K562 (cell line): ENCODE measurements around the gene CDKL4. TPM values are rescaled to one million over a fixed set of nuclear protein-coding genes. Genes with fewer than 3 reads are reported as not detected.

Source experiments
- ATAC-seq: fragments of 200-7000 bp; cut with Tn5 transposase; 3 replicates; pipeline ENCODE4 v1.9.1; 2020; ENCODE audit warnings: moderate library complexity
- BruUV-seq: library from RNA; stranded (reverse); fragments of 400-500 nt; replicated peaks from 2 replicates; lab custom pipeline; 2021; lab: Mats Ljungman, UMichigan
- CTCF ChIA-PET: fragments of 300-600 bp; formaldehyde crosslinking; extraction: SDS; loops from one replicate; lab custom pipeline; 2021; ENCODE audit warnings: low intra/inter-chr PET ratio; lab: Yijun Ruan, JAX
- POLR2A ChIA-PET: fragments of 300-600, 350-650 bp; sonication (Branson Sonifier 250); formaldehyde crosslinking; extraction: SDS; loops from one replicate; lab custom pipeline; 2021; ENCODE audit warnings: antibody characterized with exemption, inconsistent platforms; lab: Yijun Ruan, JAX
- DNase-seq, 4 experiments: peaks; one replicate each; pipeline versions ENCODE4 v3.0.0 to v3.0.0-alpha.2; 2011 to 2018; ENCODE audit warnings: low spot score in 3 of 4, mixed read lengths in 3 of 4; ENCODE audit errors: extremely low read depth in 1 of 4
- FAIRE-seq: peaks from 2 replicates; lab custom pipeline; 2011; peaks lifted over from hg19 to GRCh38; lab: Jason Lieb, UNC
- H2AFZ ChIP-seq: 2 replicates; pipeline ENCODE4 v1.6.0; 2011; ENCODE audit warnings: low read depth, low read length, control low read depth, inconsistent platforms
- H3K27ac ChIP-seq: fragments of 200-600 bp; 3 replicates; pipeline ENCODE4 v1.8.0; 2011; ENCODE audit warnings: low read depth, mild to moderate bottlenecking, control low read depth, inconsistent platforms, low read length, moderate library complexity, mixed read lengths; ENCODE audit errors: extremely low read depth
- H3K27me3 ChIP-seq, 2 experiments: fragments of 300-600 bp in 1 of 2; 2 replicates in 1 of 2; 3 replicates in 1 of 2; pipeline versions ENCODE4 v1.6.0 to v1.8.0; 2011; ENCODE audit warnings: inconsistent platforms in 2 of 2, low read length in 2 of 2, mild to moderate bottlenecking in 1 of 2, mixed read lengths in 1 of 2, moderate library complexity in 1 of 2; ENCODE audit not compliant: control insufficient read depth in 2 of 2, insufficient read depth in 2 of 2
- H3K36me3 ChIP-seq: fragments of 300-600 bp; 3 replicates; pipeline ENCODE4 v1.8.0; 2011; ENCODE audit warnings: mild to moderate bottlenecking, low read length, inconsistent platforms; ENCODE audit not compliant: control insufficient read depth, insufficient read depth
- H3K4me1 ChIP-seq, 2 experiments: fragments of 200-600 bp in 1 of 2; replicated peaks in 1 of 2; 2 replicates in 1 of 2; 3 replicates in 1 of 2; pipeline versions ENCODE4 v1.5.1 to v1.8.0; 2011; ENCODE audit warnings: inconsistent platforms in 2 of 2, low read length in 2 of 2, mild to moderate bottlenecking in 1 of 2, mixed read lengths in 1 of 2, moderate library complexity in 1 of 2; ENCODE audit not compliant: control insufficient read depth in 2 of 2, insufficient read depth in 2 of 2
- H3K4me2 ChIP-seq: 2 replicates; pipeline ENCODE4 v1.6.1; 2011; ENCODE audit warnings: low read length, control low read depth, inconsistent platforms, mixed read lengths; ENCODE audit not compliant: insufficient read depth
- H3K4me3 ChIP-seq: fragments of 200-600 bp; sonication (generic), shearing (Covaris generic); 2 replicates; pipeline ENCODE4 v1.5.1; 2016; ENCODE audit warnings: control low read depth, inconsistent platforms
- H3K79me2 ChIP-seq: fragments of 200-600 bp; 3 replicates; pipeline ENCODE4 v1.8.0; 2011; ENCODE audit warnings: low read length, inconsistent platforms; ENCODE audit not compliant: control insufficient read depth, insufficient read depth
- H3K9ac ChIP-seq, 2 experiments: 2 replicates each; pipeline versions ENCODE4 v1.6.0 to v1.6.1; 2011; ENCODE audit warnings: low read depth in 2 of 2, low read length in 2 of 2, control low read depth in 1 of 2, inconsistent platforms in 1 of 2, mild to moderate bottlenecking in 1 of 2, mixed read lengths in 1 of 2; ENCODE audit not compliant: insufficient read depth in 1 of 2
- H3K9me1 ChIP-seq: one replicate; pipeline ENCODE4 v1.6.0; 2011; ENCODE audit warnings: inconsistent platforms, mild to moderate bottlenecking, low read length, moderate library complexity; ENCODE audit not compliant: control insufficient read depth, insufficient read depth
- H3K9me3 ChIP-seq: replicated peaks from 2 replicates; pipeline ENCODE4 v1.5.1; 2011; ENCODE audit warnings: low read depth, low read length, inconsistent platforms; ENCODE audit not compliant: control insufficient read depth, insufficient read depth
- H4K20me1 ChIP-seq: replicated peaks from 2 replicates; pipeline ENCODE4 v1.6.1; 2011; ENCODE audit warnings: low read length, inconsistent platforms, mixed read lengths; ENCODE audit not compliant: control insufficient read depth, insufficient read depth
- CXXC5 ChIP-seq: fragments of 250-450 bp; sonication (Bioruptor Pico); IDR thresholded peaks from 2 replicates; pipeline ENCODE4 v1.8.0; 2022; ENCODE audit warnings: inconsistent platforms, mild to moderate bottlenecking, moderate library complexity
- EGR1 ChIP-seq: fragments of 450-650 bp; conservative IDR thresholded peaks from 2 replicates; pipeline ENCODE4 v1.6.1; 2017; ENCODE audit warnings: mild to moderate bottlenecking
- RFX1 ChIP-seq: fragments of 450-650 bp; IDR thresholded peaks from 2 replicates; pipeline ENCODE4 v1.6.1; 2016; ENCODE audit warnings: mild to moderate bottlenecking, moderate library complexity
- SRF ChIP-seq, 2 experiments: fragments of 250-450, 450-650 bp in 1 of 2; sonication (Bioruptor Pico) in 1 of 2; sonication (generic) in 1 of 2; formaldehyde crosslinking; IDR thresholded peaks; 2 replicates each; pipeline versions ENCODE4 v1.5.0 to v1.5.1; 2020 to 2022; ENCODE audit warnings: mild to moderate bottlenecking in 1 of 2, missing genetic modification reagents in 1 of 2
- ZBED1 ChIP-seq: IDR thresholded peaks from 2 replicates; pipeline ENCODE4 v1.6.1; 2014
- ZNF445 ChIP-seq: fragments of 250-450 bp; sonication (Bioruptor Pico); IDR thresholded peaks from 2 replicates; pipeline ENCODE4 v1.4.0; 2020; ENCODE audit warnings: low read depth, mild to moderate bottlenecking, moderate library complexity
- ZNF75A ChIP-seq: fragments of 450-650 bp; formaldehyde crosslinking; IDR thresholded peaks from 2 replicates; pipeline ENCODE4 v1.4.0; 2020; ENCODE audit warnings: mild to moderate bottlenecking
- WGBS: fragments of 100-300 bp; shearing (Covaris generic); methylation state at CpG from one replicate; pipeline ENCODE4 v1.1.6; 2016; ENCODE audit warnings: low coverage, mixed read lengths; ENCODE audit not compliant: insufficient coverage; ENCODE audit errors: missing lambda C conversion rate; 5-methylcytosine and 5-hydroxymethylcytosine counted together
- in situ Hi-C: fragments of 300-500 bp; cut with MboI; formaldehyde crosslinking; loops from 4 replicates; pipeline ENCODE4 v1.15.0; 2018; ENCODE audit warnings: inconsistent platforms, mixed read lengths
- intact Hi-C: fragments of 100-400 bp; cut with micrococcal nuclease; formaldehyde crosslinking; loops from 2 replicates; pipeline ENCODE4 v1.14.2; 2022
- polyA plus RNA-seq, 8 experiments: library from polyadenylated mRNA; depleted of rRNA in 4 of 8; stranded (reverse) in 5 of 8; unstranded in 3 of 8; fragments of >200 nt; fragmentation: Nextera tagmentation in 2 of 8; fragmentation: Illumina TruSeq in 1 of 8; extraction: Ambion mirVana in 2 of 8; extraction: Trizol in 1 of 8; gene quantifications; 2 replicates each; pipeline versions ENCODE4 v1.2.1 to v1.2.3, GENCODE V29; 2011 to 2014; ENCODE audit warnings: inconsistent platforms in 1 of 8, missing spikeins in 1 of 8
- total RNA-seq, 7 experiments: library from RNA; depleted of rRNA in 6 of 7; stranded (reverse); fragments of >200 nt in 6 of 7; fragmentation: Illumina TruSeq in 2 of 7; extraction: Trizol in 2 of 7; gene quantifications; 2 replicates each; pipeline versions ENCODE4 v1.2.1 to v1.2.3, GENCODE V29; 2011 to 2021; ENCODE audit warnings: low replicate concordance in 1 of 7
- TF ChIP-seq, protein P1 (sequence below): fragments of 250-450 bp; sonication (Bioruptor Pico); IDR thresholded peaks from 2 replicates; pipeline ENCODE4 v1.5.0; 2021; ENCODE audit warnings: mild to moderate bottlenecking, borderline replicate concordance
- TF ChIP-seq, protein P2 (sequence below): fragments of 250-450 bp; sonication (Bioruptor Pico); IDR thresholded peaks from 2 replicates; pipeline ENCODE4 v1.8.0; 2022; ENCODE audit warnings: moderate library complexity, mild to moderate bottlenecking, inconsistent platforms
- TF ChIP-seq, protein P3 (sequence below), 2 experiments: IDR thresholded peaks in 1 of 2; conservative IDR thresholded peaks in 1 of 2; 2 replicates each; pipeline ENCODE4 v1.6.1; 2016; ENCODE audit warnings: low read depth in 2 of 2, mild to moderate bottlenecking in 1 of 2, missing compliant biosample characterization in 1 of 2, missing genetic modification characterization in 1 of 2, moderate library complexity in 1 of 2
- TF ChIP-seq, protein P4 (sequence below): IDR thresholded peaks from 2 replicates; pipeline ENCODE4 v1.6.1; 2011; ENCODE audit not compliant: insufficient read length; ENCODE audit errors: extremely low read depth

CDKL4 gene
- total and polyA plus RNA-seq, 9 of the 15 experiments (the other 6 are each of a cell fraction or from before 2014, with no cell fraction given) = not detected

DNA sequence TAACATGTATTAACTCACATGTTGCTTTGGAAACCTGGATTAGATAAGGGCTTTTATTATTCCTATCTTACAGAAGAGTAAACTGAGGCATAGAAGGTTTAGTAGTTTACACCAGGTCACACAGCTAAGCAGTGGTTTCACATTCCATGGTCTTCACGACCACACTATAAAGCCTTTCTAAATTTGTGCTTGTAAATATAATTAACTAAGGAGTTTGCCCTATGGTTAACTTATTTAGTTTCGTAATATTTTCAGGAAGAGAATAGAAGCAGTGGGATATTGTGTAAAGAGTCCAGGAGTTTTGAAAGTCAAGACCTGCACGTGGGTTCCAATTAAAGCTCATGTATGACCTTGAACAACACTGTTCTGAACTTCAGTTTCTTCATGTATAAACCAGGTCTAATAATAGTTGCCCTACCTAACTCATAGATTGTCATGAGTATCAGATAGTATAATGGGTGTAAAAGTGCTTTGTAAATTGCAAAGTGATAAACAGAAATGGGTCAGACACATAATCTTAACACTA, 103.4 kb downstream of the CDKL4 start (continued):
- TF ChIP-seq CXXC5 (CRISPR knock-in tag) = peak; percentile 14; the same call in 1 of the 2 replicates
- TF ChIP-seq, protein P1, sequence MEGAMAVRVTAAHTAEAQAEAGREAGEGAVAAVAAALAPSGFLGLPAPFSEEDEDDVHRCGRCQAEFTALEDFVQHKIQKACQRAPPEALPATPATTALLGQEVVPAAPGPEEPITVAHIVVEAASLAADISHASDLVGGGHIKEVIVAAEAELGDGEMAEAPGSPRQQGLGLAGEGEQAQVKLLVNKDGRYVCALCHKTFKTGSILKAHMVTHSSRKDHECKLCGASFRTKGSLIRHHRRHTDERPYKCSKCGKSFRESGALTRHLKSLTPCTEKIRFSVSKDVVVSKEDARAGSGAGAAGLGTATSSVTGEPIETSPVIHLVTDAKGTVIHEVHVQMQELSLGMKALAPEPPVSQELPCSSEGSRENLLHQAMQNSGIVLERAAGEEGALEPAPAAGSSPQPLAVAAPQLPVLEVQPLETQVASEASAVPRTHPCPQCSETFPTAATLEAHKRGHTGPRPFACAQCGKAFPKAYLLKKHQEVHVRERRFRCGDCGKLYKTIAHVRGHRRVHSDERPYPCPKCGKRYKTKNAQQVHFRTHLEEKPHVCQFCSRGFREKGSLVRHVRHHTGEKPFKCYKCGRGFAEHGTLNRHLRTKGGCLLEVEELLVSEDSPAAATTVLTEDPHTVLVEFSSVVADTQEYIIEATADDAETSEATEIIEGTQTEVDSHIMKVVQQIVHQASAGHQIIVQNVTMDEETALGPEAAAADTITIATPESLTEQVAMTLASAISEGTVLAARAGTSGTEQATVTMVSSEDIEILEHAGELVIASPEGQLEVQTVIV (CRISPR knock-in tag) = 0 out of 2 replicates have a peak, but pooled peaks have one; percentile 19
- TF ChIP-seq, all 486 proteins: peak for 15

DNA sequence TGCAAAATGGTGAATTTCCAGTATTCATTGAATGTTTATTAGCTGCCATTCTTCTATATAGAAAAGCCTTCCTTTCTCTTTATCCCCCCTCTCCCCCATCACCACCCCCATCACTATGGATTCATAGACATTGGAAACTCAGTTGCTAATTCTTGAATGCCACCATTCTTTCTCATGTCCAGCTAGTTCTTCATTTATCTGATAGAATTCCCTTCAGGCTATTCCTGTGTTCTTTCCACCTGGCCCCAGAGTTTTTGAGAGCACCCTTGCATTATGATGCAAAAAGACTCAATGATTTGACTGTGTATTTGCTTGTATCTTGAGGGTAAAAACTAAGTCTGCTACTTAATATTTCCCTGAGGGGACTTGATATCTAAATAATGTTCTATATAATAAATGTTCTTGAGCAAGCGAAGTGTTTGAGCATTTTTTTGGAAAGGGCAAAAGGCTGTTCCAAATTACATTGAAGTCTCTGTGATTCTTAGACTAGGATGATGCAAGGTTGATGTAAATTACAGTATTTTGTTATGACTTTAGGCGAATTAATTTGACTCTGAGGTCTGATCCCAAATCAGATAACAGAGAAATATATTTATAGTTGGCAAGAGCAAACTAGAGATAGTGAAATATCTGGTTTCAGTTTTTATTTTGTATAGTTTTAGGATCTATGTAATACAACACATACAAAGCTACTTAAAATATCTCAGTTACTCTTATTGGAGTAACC, 104.1 kb downstream of the CDKL4 start:
- no peak for FAIRE-seq
- peaks cover 12 to 34% of the 10 kb centered on the region in 2 experiments for H3K4me1 ChIP-seq
- intact Hi-C loops = no loop called here
- CTCF ChIA-PET = no interaction called here
- peak overlapping the region; percentile 5; the same call in 1 of the 3 replicates for H3K27ac ChIP-seq
- in situ Hi-C loops = no loop called here
- no peak for DNase-seq
- H3K27me3 ChIP-seq = no peaks in the 10 kb centered on the region
- no peaks in the 10 kb centered on the region for H3K9me1 ChIP-seq
- BruUV-seq = no TSS peak
- H2AFZ ChIP-seq = peak overlapping the region; percentile 82
- 43% methylated on average over 2 of the region's 2 CpGs for WGBS
- H3K9me3 ChIP-seq = no peaks in the 10 kb centered on the region
- H3K36me3 ChIP-seq = no peaks in the 10 kb centered on the region
- H3K79me2 ChIP-seq = no peaks in the 10 kb centered on the region
- H3K9ac ChIP-seq = 0 out of 4 replicates have a peak overlapping the region, but pooled peaks of 1 of the 2 experiments have one; percentile 36
- H4K20me1 ChIP-seq = no peaks in the 10 kb centered on the region
- H3K4me3 ChIP-seq = no peak overlapping the region
- POLR2A ChIA-PET = no interaction called here
- no peak for ATAC-seq
- H3K4me2 ChIP-seq = no peak overlapping the region
- TF ChIP-seq, protein P2, sequence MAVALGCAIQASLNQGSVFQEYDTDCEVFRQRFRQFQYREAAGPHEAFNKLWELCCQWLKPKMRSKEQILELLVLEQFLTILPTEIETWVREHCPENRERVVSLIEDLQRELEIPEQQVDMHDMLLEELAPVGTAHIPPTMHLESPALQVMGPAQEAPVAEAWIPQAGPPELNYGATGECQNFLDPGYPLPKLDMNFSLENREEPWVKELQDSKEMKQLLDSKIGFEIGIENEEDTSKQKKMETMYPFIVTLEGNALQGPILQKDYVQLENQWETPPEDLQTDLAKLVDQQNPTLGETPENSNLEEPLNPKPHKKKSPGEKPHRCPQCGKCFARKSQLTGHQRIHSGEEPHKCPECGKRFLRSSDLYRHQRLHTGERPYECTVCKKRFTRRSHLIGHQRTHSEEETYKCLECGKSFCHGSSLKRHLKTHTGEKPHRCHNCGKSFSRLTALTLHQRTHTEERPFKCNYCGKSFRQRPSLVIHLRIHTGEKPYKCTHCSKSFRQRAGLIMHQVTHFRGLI (CRISPR knock-in tag) = no peak
- TF ChIP-seq, protein P3, sequence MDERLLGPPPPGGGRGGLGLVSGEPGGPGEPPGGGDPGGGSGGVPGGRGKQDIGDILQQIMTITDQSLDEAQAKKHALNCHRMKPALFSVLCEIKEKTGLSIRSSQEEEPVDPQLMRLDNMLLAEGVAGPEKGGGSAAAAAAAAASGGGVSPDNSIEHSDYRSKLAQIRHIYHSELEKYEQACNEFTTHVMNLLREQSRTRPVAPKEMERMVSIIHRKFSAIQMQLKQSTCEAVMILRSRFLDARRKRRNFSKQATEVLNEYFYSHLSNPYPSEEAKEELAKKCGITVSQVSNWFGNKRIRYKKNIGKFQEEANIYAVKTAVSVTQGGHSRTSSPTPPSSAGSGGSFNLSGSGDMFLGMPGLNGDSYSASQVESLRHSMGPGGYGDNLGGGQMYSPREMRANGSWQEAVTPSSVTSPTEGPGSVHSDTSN (CRISPR knock-in tag; IDR thresholded peaks at IDR 0.05; ENCODE audit: low read depth) = no peak
- TF ChIP-seq, protein P3 (tag; conservative IDR thresholded peaks at IDR 0.05; ENCODE audit: low read depth) = 0 out of 2 replicates have a peak, but pooled peaks have one; percentile 6
- no peak for TF ChIP-seq RFX1
- TF ChIP-seq, protein P4, sequence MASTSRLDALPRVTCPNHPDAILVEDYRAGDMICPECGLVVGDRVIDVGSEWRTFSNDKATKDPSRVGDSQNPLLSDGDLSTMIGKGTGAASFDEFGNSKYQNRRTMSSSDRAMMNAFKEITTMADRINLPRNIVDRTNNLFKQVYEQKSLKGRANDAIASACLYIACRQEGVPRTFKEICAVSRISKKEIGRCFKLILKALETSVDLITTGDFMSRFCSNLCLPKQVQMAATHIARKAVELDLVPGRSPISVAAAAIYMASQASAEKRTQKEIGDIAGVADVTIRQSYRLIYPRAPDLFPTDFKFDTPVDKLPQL = no peak
- no peak for TF ChIP-seq ZNF75A (CRISPR knock-in tag)
- TF ChIP-seq SRF (CRISPR knock-in tag; IDR thresholded peaks at IDR 0.05) = no peak
- no peak for TF ChIP-seq ZNF445 (CRISPR knock-in tag)
- TF ChIP-seq EGR1 = no peak
- no peak for TF ChIP-seq ZBED1
